HepG2 (cell line): ENCODE results near the gene SRD5A3. TPM values are rescaled to one million over a fixed set of nuclear protein-coding genes. Genes with fewer than 3 reads are reported as not detected.

Source experiments
- ATAC-seq: fragments of 200-7000 bp; cut with Tn5 transposase; 3 replicates; pipeline ENCODE4 v1.9.1; 2020; ENCODE audit warnings: mild to moderate bottlenecking, moderate library complexity
- BruUV-seq: library from RNA; stranded (reverse); fragments of 400-500 nt; replicated peaks from 2 replicates; lab custom pipeline; 2021; lab: Mats Ljungman, UMichigan
- CTCF ChIA-PET: fragments of 300-600 bp; formaldehyde crosslinking; extraction: SDS; loops from one replicate; lab custom pipeline; 2021; ENCODE audit warnings: low total read pairs, inconsistent platforms, low intra/inter-chr PET ratio; lab: Yijun Ruan, JAX
- POLR2A ChIA-PET: fragments of 350-600 bp; sonication (Branson Sonifier 250); formaldehyde crosslinking; loops from one replicate; lab custom pipeline; 2020; ENCODE audit warnings: antibody characterized with exemption, inconsistent platforms; lab: Yijun Ruan, JAX
- DNase-seq: peaks from one replicate; pipeline ENCODE4 v3.0.0-alpha.2; 2015; ENCODE audit warnings: low spot score
- FAIRE-seq: peaks from 3 replicates; lab custom pipeline; 2011; peaks lifted over from hg19 to GRCh38; lab: Jason Lieb, UNC
- H2AFZ ChIP-seq: one replicate; pipeline ENCODE4 v1.6.1; 2011; ENCODE audit warnings: low read length, inconsistent platforms
- H3K27ac ChIP-seq: fragments of 300-600 bp; 3 replicates; pipeline ENCODE4 v1.8.0; 2011; ENCODE audit warnings: mixed run types, mild to moderate bottlenecking, mixed read lengths, low read length, inconsistent platforms; ENCODE audit not compliant: insufficient read depth; ENCODE audit errors: extremely low read length
- H3K27me3 ChIP-seq, 2 experiments: fragments of 200-600 bp in 1 of 2; 2 replicates in 1 of 2; 3 replicates in 1 of 2; pipeline versions ENCODE4 v1.6.0 to v1.8.0; 2011; ENCODE audit warnings: low read length in 2 of 2, mild to moderate bottlenecking in 2 of 2, moderate library complexity in 2 of 2, inconsistent platforms in 1 of 2; ENCODE audit not compliant: insufficient read depth in 2 of 2, control insufficient read depth in 1 of 2
- H3K36me3 ChIP-seq, 2 experiments: fragments of 200-600 bp in 1 of 2; replicated peaks in 1 of 2; 2 replicates in 1 of 2; 3 replicates in 1 of 2; pipeline versions ENCODE4 v1.5.1 to v1.8.0; 2011; ENCODE audit warnings: low read length in 2 of 2, inconsistent platforms in 1 of 2; ENCODE audit not compliant: insufficient read depth in 2 of 2, control insufficient read depth in 1 of 2
- H3K4me1 ChIP-seq: 2 replicates; pipeline ENCODE4 v1.5.1; 2012; ENCODE audit warnings: low read length, inconsistent platforms; ENCODE audit not compliant: insufficient read depth
- H3K4me2 ChIP-seq: 2 replicates; pipeline ENCODE4 v1.6.0; 2011; ENCODE audit warnings: low read depth, low read length, inconsistent platforms
- H3K4me3 ChIP-seq, 3 experiments: fragments of 200-600 bp in 1 of 3; sonication (generic), shearing (Covaris generic) in 1 of 3; replicated peaks in 1 of 3; 2 replicates each; pipeline ENCODE4 v1.5.1; 2011 to 2016; ENCODE audit warnings: low read length in 3 of 3, inconsistent platforms in 2 of 3, low read depth in 2 of 3, mild to moderate bottlenecking in 2 of 3, control low read depth in 1 of 3, mixed read lengths in 1 of 3; ENCODE audit not compliant: insufficient read depth in 1 of 3
- H3K79me2 ChIP-seq: one replicate; pipeline ENCODE4 v1.6.1; 2011; ENCODE audit warnings: low read length, inconsistent platforms; ENCODE audit not compliant: insufficient read depth
- H3K9ac ChIP-seq: 2 replicates; pipeline ENCODE4 v1.6.0; 2011; ENCODE audit warnings: mild to moderate bottlenecking, low read depth, low read length, inconsistent platforms; ENCODE audit not compliant: insufficient read depth
- H3K9me3 ChIP-seq: 2 replicates; pipeline ENCODE4 v1.5.1; 2012; ENCODE audit warnings: mild to moderate bottlenecking, low read length
- H4K20me1 ChIP-seq: 2 replicates; pipeline ENCODE4 v1.6.0; 2011; ENCODE audit warnings: inconsistent platforms, mild to moderate bottlenecking, low read length, moderate library complexity; ENCODE audit not compliant: insufficient read depth
- AGO2 ChIP-seq: fragments of 200-400 bp; formaldehyde crosslinking; optimal IDR thresholded peaks from 2 replicates; pipeline ENCODE3; 2017; ENCODE audit warnings: mild to moderate bottlenecking, low read depth, low read length, moderate library complexity
- ARHGAP35 ChIP-seq: sonication (generic); formaldehyde crosslinking; IDR thresholded peaks from 2 replicates; pipeline ENCODE4 v1.9.0; 2022; ENCODE audit warnings: mild to moderate bottlenecking, inconsistent platforms, moderate library complexity, missing genetic modification reagents, borderline replicate concordance
- FOXM1 ChIP-seq: sonication (generic); formaldehyde crosslinking; IDR thresholded peaks from 2 replicates; pipeline ENCODE4 v1.5.0; 2020; ENCODE audit warnings: missing genetic modification reagents
- IRF9 ChIP-seq: sonication (generic); formaldehyde crosslinking; IDR thresholded peaks from 2 replicates; pipeline ENCODE4 v1.8.0; 2022; ENCODE audit warnings: missing genetic modification reagents, mild to moderate bottlenecking, borderline replicate concordance
- JUND ChIP-seq: sonication (generic); formaldehyde crosslinking; IDR thresholded peaks from 2 replicates; pipeline ENCODE4 v1.8.0; 2022; ENCODE audit warnings: mild to moderate bottlenecking, missing genetic modification reagents
- NCOA1 ChIP-seq: sonication (generic); formaldehyde crosslinking; IDR thresholded peaks from 2 replicates; pipeline ENCODE4 v1.9.0; 2021; ENCODE audit warnings: missing genetic modification reagents
- NR2F1 ChIP-seq, 2 experiments: fragments of 450-650 bp in 1 of 2; formaldehyde crosslinking in 1 of 2; IDR thresholded peaks; 2 replicates each; pipeline versions ENCODE4 v1.5.0 to v1.6.1; 2016 to 2020; ENCODE audit warnings: mild to moderate bottlenecking in 1 of 2, missing compliant biosample characterization in 1 of 2, missing genetic modification reagents in 1 of 2, moderate library complexity in 1 of 2
- PHF20 ChIP-seq: sonication (generic); formaldehyde crosslinking; IDR thresholded peaks from 2 replicates; pipeline ENCODE4 v1.5.0; 2020; ENCODE audit warnings: mild to moderate bottlenecking, missing genetic modification reagents
- SAFB2 ChIP-seq: sonication (generic); formaldehyde crosslinking; IDR thresholded peaks from 2 replicates; pipeline ENCODE4 v1.5.1; 2020; ENCODE audit warnings: missing genetic modification reagents, low read depth, mild to moderate bottlenecking, borderline replicate concordance
- ZFX ChIP-seq: sonication (generic); formaldehyde crosslinking; IDR thresholded peaks from 2 replicates; pipeline ENCODE4 v1.4.0; 2020; ENCODE audit warnings: mild to moderate bottlenecking, low read depth, missing genetic modification reagents, moderate library complexity
- ZNF180 ChIP-seq: sonication (generic); formaldehyde crosslinking; IDR thresholded peaks from 2 replicates; pipeline ENCODE4 v1.4.0; 2020; ENCODE audit warnings: low read depth, missing genetic modification reagents, borderline replicate concordance
- ZNF563 ChIP-seq: sonication (generic); formaldehyde crosslinking; IDR thresholded peaks from 2 replicates; pipeline ENCODE4 v1.8.0; 2022; ENCODE audit warnings: mild to moderate bottlenecking, moderate library complexity, missing genetic modification reagents
- ZSCAN25 ChIP-seq: sonication (generic); formaldehyde crosslinking; IDR thresholded peaks from 2 replicates; pipeline ENCODE4 v1.8.0; 2022; ENCODE audit warnings: mild to moderate bottlenecking, missing genetic modification reagents
- WGBS: methylation state at CpG from one replicate; pipeline ENCODE4 v1.1.6; 2017; ENCODE audit warnings: low lambda C conversion rate; 5-methylcytosine and 5-hydroxymethylcytosine counted together
- in situ Hi-C: cut with HindIII; loops from 2 replicates; pipeline ENCODE4 v1.10.0; 2017; ENCODE audit warnings: low pct_unique_long_range_greater_than_20kb; ENCODE audit not compliant: extremely low pct_ligation_motif_present
- intact Hi-C: fragments of 100-400 bp; cut with micrococcal nuclease; formaldehyde crosslinking; loops from one replicate; pipeline ENCODE4 v1.10.0; 2022; ENCODE audit not compliant: unreplicated experiment
- polyA plus RNA-seq, 8 experiments: library from polyadenylated mRNA; depleted of rRNA in 3 of 8; stranded (reverse) in 7 of 8; unstranded in 1 of 8; fragments of >200 nt; fragmentation: Illumina TruSeq in 4 of 8; extraction: Trizol in 4 of 8; gene quantifications; 2 replicates each; pipeline versions ENCODE4 v1.2.1 to v1.2.3, GENCODE V29; 2011 to 2016; ENCODE audit warnings: low read depth in 4 of 8, missing spikeins in 1 of 8, mixed read lengths in 1 of 8; ENCODE audit not compliant: insufficient read depth in 1 of 8
- total RNA-seq, 5 experiments: library from RNA; depleted of rRNA; stranded (reverse); fragments of >200 nt; fragmentation: Illumina TruSeq; extraction: Trizol; gene quantifications; 2 replicates each; pipeline ENCODE4 v1.2.3, GENCODE V29; 2016; ENCODE audit warnings: low read depth in 1 of 5

Gene SRD5A3
- total and polyA plus RNA-seq, 2 of the 13 experiments (the other 11 are each of a cell fraction or from before 2014, with no cell fraction given) = 12.4 to 18.4 TPM

GRCh38 chr4:55358668-55359067 is 12.6 kb downstream of the SRD5A3 start:
- H3K9me3 ChIP-seq = no peaks in the 10 kb centered on the region
- intact Hi-C loops (loop anchor here (5.0 kb wide), 1 partner anchor 269 kb away; no protein-coding TSS in a partner anchor), in situ Hi-C loops (no loop called here)
- H3K9ac ChIP-seq = no peak overlapping the region
- H3K4me1 ChIP-seq = peaks cover 10% of the 10 kb centered on the region
- ChIA-PET POLR2A (no interaction called here), CTCF (no interaction called here)
- DNase-seq = no peak
- no peaks in the 10 kb centered on the region for H3K27me3 ChIP-seq
- FAIRE-seq = no peak
- H3K36me3 ChIP-seq = no peaks in the 10 kb centered on the region
- no peak overlapping the region for H2AFZ ChIP-seq
- no peaks in the 10 kb centered on the region for H3K79me2 ChIP-seq
- ATAC-seq = no peak
- no peak overlapping the region for H3K27ac ChIP-seq
- BruUV-seq = no TSS peak
- no peaks in the 10 kb centered on the region for H4K20me1 ChIP-seq
- TF ChIP-seq ARHGAP35 (CRISPR knock-in tag) (no peak), JUND (CRISPR knock-in tag) (no peak), SAFB2 (CRISPR knock-in tag) (no peak)
- no peak overlapping the region for H3K4me2 ChIP-seq
- H3K4me3 ChIP-seq = no peak overlapping the region
- 95% methylated on average over 2 of the region's 2 CpGs for WGBS

- DNase-seq (no peak), FAIRE-seq (no peak), ATAC-seq (no peak)
- Histone ChIP-seq H3K27ac (no peak overlapping the region), H3K36me3 (no peaks in the 10 kb centered on the region), H3K4me1 (peaks cover 10% of the 10 kb centered on the region), H3K27me3 (no peaks in the 10 kb centered on the region), H3K9me3 (no peaks in the 10 kb centered on the region), H4K20me1 (no peaks in the 10 kb centered on the region), H3K4me2 (no peak overlapping the region), H2AFZ (no peak overlapping the region), H3K4me3 (no peak overlapping the region), H3K9ac (no peak overlapping the region), H3K79me2 (no peaks in the 10 kb centered on the region)
- no peak for TF ChIP-seq ZFX
- no peak for TF ChIP-seq ZNF180 (CRISPR knock-in tag)
- TF ChIP-seq ZNF563 (CRISPR knock-in tag) = no peak
- no peak for TF ChIP-seq NCOA1 (CRISPR knock-in tag)
- TF ChIP-seq ZSCAN25 (CRISPR knock-in tag) = no peak
- no peak for TF ChIP-seq AGO2
- no peak for TF ChIP-seq NR2F1 (CRISPR knock-in tag; IDR thresholded peaks at IDR 0.05)
- no peak for TF ChIP-seq IRF9 (CRISPR knock-in tag)
- TF ChIP-seq FOXM1 (CRISPR knock-in tag) = no peak
- TF ChIP-seq PHF20 (CRISPR knock-in tag) = no peak
- no TSS peak for BruUV-seq
- intact Hi-C loops (loop anchor here (5.0 kb wide), 1 partner anchor 268 kb away; no protein-coding TSS in a partner anchor), in situ Hi-C loops (no loop called here)
- ChIA-PET CTCF (no interaction called here), POLR2A (no interaction called here)
- WGBS = 94% methylated on average over 8 of the region's 8 CpGs
These were observed 13.4 kb downstream of the SRD5A3 start for GRCh38 chr4:55359397-55359916.
